Mammary epithelial cell (primary cell): Measurements from ENCODE around the gene SOX1.

ENCODE experiments used
- EZH2 ChIP-seq: IDR thresholded peaks from 2 replicates; pipeline ENCODE4 v1.6.1; 2012; ENCODE audit warnings: low read length, inconsistent platforms, borderline replicate concordance
- TF ChIP-seq, protein P1 (sequence below), 2 donors: IDR thresholded peaks in 1 of 2; conservative IDR thresholded peaks in 1 of 2; 2 replicates each; pipeline ENCODE4 v1.5.1; 2011 to 2012; ENCODE audit warnings: inconsistent platforms in 2 of 2, low read length in 2 of 2, mild to moderate bottlenecking in 2 of 2, control low read depth in 1 of 2, low read depth in 1 of 2; ENCODE audit not compliant: insufficient read depth in 1 of 2; ENCODE audit errors: extremely low read depth in 1 of 2

DNA sequence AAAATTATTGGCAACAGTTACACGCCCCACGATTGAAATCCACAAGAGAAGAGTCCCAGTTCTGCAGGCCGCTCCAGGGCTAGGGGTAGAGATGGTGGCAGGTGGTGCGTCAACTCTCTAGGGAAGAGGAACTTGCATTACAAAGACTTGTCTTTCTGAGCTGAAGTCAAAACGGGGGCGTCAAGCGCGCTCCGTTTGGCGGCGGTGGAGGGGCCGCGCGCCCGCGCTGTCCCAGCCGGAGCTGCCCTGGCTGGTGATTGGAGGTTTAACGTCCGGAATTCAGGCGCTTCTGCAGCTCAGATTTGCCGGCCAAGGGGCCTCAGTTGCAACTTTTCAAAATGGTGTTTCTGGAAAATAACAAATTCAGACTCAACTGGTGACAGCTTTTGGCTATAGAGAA, 38.9 kb downstream of the SOX1 start:
- TF ChIP-seq, protein P1, sequence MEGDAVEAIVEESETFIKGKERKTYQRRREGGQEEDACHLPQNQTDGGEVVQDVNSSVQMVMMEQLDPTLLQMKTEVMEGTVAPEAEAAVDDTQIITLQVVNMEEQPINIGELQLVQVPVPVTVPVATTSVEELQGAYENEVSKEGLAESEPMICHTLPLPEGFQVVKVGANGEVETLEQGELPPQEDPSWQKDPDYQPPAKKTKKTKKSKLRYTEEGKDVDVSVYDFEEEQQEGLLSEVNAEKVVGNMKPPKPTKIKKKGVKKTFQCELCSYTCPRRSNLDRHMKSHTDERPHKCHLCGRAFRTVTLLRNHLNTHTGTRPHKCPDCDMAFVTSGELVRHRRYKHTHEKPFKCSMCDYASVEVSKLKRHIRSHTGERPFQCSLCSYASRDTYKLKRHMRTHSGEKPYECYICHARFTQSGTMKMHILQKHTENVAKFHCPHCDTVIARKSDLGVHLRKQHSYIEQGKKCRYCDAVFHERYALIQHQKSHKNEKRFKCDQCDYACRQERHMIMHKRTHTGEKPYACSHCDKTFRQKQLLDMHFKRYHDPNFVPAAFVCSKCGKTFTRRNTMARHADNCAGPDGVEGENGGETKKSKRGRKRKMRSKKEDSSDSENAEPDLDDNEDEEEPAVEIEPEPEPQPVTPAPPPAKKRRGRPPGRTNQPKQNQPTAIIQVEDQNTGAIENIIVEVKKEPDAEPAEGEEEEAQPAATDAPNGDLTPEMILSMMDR (conservative IDR thresholded peaks at IDR 0.05 in 1 of 2, IDR thresholded peaks at IDR 0.05 in 1 of 2; ENCODE audit: extremely low read depth in 1 of 2, insufficient read depth in 1 of 2, low read depth in 1 of 2, low read length in 2 of 2), result no peak
- TF ChIP-seq EZH2, result no peak
